ENCODE results near the gene ZC3H15. TPM values are rescaled to one million over a fixed set of nuclear protein-coding genes. Genes with fewer than 3 reads are reported as not detected.
"Not testable (repeated sequence)": the region's sequence is repeated elsewhere in the genome, so short reads cannot be mapped to it uniquely, and the experiment has no call there.

ZC3H15 gene
- 60.0 and 76.1 TPM in 2 replicates for total RNA-seq

DNA sequence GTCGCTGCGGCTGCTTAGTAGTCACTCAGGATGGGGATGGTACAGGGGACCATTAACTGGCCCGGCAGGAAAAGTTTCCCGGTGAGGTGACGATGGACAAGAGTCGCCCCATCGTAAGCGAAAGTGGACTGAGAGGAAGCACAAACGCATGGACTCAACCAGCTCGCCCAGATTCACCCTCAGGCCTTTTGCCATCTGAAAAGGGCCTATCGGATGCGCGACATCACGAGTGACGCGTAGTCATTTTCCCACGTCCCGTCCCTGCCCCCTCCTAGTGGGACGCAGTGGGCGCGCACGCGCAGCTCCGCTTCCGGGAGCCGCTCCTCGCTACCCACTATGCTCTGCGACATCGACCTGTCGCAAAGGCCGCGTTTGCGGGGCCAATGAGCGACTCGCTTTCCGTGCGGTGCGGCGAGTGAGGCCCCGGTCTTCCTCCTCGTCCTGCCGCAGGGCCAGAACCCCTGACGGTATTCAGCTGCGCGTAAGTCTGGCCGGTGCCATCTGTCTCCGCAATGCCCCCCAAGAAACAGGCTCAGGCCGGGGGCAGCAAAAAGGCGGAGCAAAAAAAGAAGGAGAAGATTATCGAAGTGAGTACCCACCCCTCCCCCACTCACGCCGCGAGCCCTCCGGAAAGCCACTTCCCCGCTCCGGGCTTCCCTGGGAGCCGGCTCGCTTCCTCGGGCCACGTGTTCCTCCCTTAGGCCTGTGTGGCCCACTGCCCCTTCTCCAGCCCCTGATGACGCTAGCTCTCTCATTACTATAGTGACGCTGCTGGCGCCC is at the start of gene ZC3H15:
TSS of gene ZC3H15 (plus strand) at position 390 of the 780 bp plus-strand sequence. CDS start at position 513, 123 bp downstream.
- DNase-seq (ENCODE audit: low read depth) = peak; percentile 89
- Histone ChIP-seq H3K4me3 (ENCODE audit: low read depth, low read length) (peak within 1 kb of the TSS; percentile 79), H3K27me3 (ENCODE audit: control insufficient read depth, insufficient read depth, low read length) (no peaks in the 10 kb centered on the region), H3K36me3 (ENCODE audit: control insufficient read depth, insufficient read depth, low read length) (no peaks in the 10 kb centered on the region)
- no peak for TF ChIP-seq CTCF (IDR thresholded peaks at IDR 0.05; ENCODE audit: insufficient read depth, low read length, poor library complexity, severe bottlenecking)

DNA sequence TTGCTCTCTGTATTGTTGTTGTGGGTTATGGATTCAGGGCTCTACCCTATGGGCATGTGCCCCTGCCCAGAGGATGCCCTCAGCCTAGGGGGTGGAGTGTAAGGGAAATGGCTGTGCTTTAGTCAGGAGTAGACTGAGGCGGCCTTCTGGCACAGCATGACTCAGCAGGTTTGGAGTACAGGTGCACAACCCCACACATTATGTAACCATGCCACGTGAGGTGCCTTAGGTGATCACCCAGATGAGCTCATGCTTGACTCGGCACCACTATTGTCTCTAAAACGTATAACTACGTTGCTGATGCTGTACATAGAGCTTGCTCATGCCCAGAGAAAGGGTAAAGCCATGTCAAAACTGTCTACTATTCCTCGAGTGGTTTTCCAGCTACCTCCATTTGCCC is 48.3 kb upstream of the ZC3H15 start:
- Histone ChIP-seq H3K27me3 (ENCODE audit: control insufficient read depth, insufficient read depth, low read length) (no peaks in the 10 kb centered on the region), H3K36me3 (ENCODE audit: control insufficient read depth, insufficient read depth, low read length) (no peaks in the 10 kb centered on the region), H3K4me3 (ENCODE audit: low read depth, low read length) (no peak overlapping the region)
- no peak for DNase-seq (ENCODE audit: low read depth)
- TF ChIP-seq CTCF (IDR thresholded peaks at IDR 0.05; ENCODE audit: insufficient read depth, low read length, poor library complexity, severe bottlenecking) = no peak

GRCh38 chr2:186439673-186440095 is 46.4 kb upstream of the ZC3H15 start:
- not testable (repeated sequence) for DNase-seq (ENCODE audit: low read depth); H3K36me3 ChIP-seq (ENCODE audit: control insufficient read depth, insufficient read depth, low read length); H3K4me3 ChIP-seq (ENCODE audit: low read depth, low read length); H3K27me3 ChIP-seq (ENCODE audit: control insufficient read depth, insufficient read depth, low read length)

- DNase-seq (ENCODE audit: low read depth) = no peak
- H3K27me3 ChIP-seq (ENCODE audit: control insufficient read depth, insufficient read depth, low read length) = no peaks in the 10 kb centered on the region
Measured at GRCh38 chr2:186440506-186440905, 45.6 kb upstream of the ZC3H15 start.

DNA sequence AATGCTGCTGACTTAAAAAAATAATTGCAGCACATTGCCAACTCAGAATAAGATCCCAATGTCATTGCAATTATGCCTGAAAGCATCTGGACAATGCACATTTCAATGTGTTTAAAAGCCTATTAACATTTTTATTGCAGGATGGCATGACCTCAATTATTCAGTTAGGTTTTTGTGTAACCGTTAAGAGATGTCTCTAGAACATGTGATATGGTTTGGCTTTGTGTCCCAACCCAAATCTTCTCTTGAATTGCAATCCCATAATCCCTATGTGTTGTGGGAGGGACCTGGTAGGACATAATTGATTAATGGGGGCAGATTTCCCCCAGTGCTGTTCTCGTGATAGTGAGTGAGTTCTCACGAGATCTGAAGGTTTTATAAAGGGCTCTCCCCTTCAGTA is 43.2 kb upstream of the ZC3H15 start:
- H3K36me3 ChIP-seq (ENCODE audit: control insufficient read depth, insufficient read depth, low read length) = no peaks in the 10 kb centered on the region
- no peaks in the 10 kb centered on the region for H3K27me3 ChIP-seq (ENCODE audit: control insufficient read depth, insufficient read depth, low read length)
- no peak for TF ChIP-seq CTCF (IDR thresholded peaks at IDR 0.05; ENCODE audit: insufficient read depth, low read length, poor library complexity, severe bottlenecking)
- DNase-seq (ENCODE audit: low read depth) = no peak
- H3K4me3 ChIP-seq (ENCODE audit: low read depth, low read length) = no peak overlapping the region

More at GRCh38 chr2:186440506-186440905, 45.6 kb upstream of the ZC3H15 start:
- no peak for TF ChIP-seq CTCF (IDR thresholded peaks at IDR 0.05; ENCODE audit: insufficient read depth, low read length, poor library complexity, severe bottlenecking)
- no peak overlapping the region for H3K4me3 ChIP-seq (ENCODE audit: low read depth, low read length)
- no peaks in the 10 kb centered on the region for H3K36me3 ChIP-seq (ENCODE audit: control insufficient read depth, insufficient read depth, low read length)

- no peak for DNase-seq (ENCODE audit: low read depth)
- TF ChIP-seq CTCF (IDR thresholded peaks at IDR 0.05; ENCODE audit: insufficient read depth, low read length, poor library complexity, severe bottlenecking) = no peak
- no peak overlapping the region for H3K4me3 ChIP-seq (ENCODE audit: low read depth, low read length)
- no peaks in the 10 kb centered on the region for H3K27me3 ChIP-seq (ENCODE audit: control insufficient read depth, insufficient read depth, low read length)
- no peaks in the 10 kb centered on the region for H3K36me3 ChIP-seq (ENCODE audit: control insufficient read depth, insufficient read depth, low read length)
Measured at GRCh38 chr2:186443851-186444250, 42.2 kb upstream of the ZC3H15 start.

All from kidney epithelial cell (primary cell).